GM04504 (cell line): Measurements from ENCODE around the gene CFAP54.
"Not testable (repeated sequence)": the region's sequence is repeated elsewhere in the genome, so short reads cannot be mapped to it uniquely, and the experiment has no call there.

Source experiments
- DNase-seq: peaks from one replicate; pipeline ENCODE4 v3.0.0-alpha.2; 2012; ENCODE audit warnings: low read depth

CFAP54 gene

DNA sequence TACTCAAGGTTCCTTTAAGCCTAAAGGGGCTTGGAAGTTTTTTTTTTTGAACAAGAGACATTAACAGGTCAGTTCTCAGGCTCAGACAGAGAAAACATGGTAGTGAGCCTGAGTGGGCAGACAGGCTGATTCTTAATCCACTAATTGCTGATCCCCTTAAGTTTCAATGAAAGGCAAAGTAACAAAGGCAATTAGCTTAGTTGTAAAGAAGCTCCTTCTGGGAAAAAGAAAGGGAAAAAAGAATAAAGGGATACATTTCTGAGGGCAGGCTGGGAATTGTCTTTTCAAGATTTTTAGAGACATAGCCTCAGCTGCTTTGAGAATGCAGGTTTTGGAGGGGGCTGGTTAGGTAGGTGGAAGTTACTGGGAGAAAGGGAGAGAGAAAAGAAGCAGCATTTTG is 133.8 kb downstream of the CFAP54 start:
- no peak for DNase-seq

DNA sequence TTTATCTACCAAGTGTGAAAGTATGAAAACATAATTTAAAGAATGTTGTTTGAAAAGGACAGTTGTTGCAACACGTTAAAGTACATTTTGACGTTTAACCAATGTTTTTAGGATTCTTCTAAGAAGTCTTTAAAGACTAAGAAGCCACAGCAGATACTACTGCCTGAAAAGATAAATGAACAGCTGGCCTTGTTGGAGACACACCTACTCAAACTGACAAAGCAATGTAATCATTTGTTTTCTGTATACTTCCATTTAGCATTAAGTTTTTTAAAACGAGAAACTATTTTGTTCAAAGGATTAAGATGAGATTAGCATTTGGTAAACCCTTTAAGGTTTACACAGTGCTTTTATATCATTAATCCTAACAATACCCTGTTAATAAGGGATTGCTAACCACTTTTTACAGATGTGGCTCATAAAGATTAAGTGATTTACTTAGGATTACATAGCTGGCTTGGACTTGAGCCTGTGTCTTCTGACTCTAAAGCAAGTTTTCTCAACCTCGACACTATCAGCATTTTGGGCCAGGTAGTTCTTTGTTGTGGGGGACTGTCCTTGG is 134.4 kb downstream of the CFAP54 start:
- no peak for DNase-seq

DNA sequence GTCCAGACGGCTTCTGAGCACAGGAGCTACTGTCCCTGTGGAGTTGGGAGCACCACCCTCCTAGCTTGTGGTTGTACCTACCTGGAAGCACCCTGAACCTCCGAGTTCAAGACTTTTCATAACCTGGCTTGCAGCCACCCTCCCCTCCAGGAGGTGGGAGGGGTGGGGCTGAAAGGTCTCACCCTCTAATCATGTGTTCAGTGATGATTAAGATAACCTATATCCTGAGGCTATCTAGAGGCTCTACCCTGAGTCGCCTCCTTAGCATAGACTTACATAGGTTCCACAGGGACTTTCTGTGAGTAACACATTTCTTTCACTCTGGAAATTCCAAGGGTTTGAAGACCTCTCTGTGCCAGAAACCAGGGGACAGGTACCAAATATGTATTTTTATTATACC is 146.5 kb downstream of the CFAP54 start:
- DNase-seq, result no peak

DNA sequence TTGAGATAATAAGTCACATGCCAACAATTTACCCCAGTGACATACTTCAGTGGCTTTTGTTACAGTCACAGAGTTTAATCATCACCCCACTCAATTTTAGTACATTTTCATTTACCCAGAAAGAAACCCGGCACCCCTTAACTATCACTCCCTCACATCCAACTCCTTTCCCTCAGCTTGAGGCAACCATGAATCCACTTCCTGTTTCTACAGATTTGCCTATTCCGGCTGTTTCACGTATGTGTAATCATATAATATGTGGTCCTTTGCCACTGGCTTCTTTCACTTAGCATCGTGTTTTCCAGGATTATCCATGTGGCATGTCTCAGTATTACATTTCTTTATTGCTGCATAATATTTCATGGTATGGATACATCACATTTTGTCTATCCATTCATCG is 147.5 kb downstream of the CFAP54 start:
- DNase-seq, result no peak

DNA sequence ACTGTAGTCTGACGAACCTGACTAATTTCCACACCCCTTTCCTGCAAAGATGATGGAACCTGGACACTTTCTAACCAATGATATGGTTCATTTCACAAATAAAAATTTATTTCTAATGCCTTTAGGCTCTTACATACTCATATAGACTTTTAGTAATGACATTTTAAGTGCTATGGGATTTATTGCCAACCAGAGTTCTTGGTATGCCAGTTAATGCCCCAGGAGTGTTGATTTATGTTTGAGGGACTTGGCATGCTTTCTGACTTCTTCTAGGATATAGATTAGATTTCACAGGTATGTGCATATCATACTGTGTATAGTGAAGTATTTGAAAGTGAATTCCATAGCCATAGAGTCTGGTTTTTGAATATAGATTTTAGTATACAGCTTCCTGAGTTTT is 159.5 kb downstream of the CFAP54 start:
- DNase-seq, result no peak

DNA sequence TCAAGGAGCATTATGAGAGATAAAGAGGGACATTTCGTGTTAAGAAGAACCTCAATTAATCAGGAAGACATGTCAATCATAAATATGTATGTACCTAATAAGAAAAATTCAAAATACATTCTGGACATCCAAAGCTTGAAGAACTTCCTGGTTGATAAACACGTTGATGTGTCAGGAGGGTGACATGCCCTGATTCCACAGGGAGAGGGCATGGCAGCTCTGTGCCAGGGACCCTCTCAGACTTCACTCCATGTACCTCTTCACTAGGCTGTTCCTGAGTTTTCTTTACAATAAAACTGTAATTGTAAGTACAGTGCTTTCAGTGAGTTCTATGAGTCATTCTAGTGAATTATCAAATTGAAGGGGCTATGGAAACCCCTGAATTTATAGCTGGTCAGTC is 163.5 kb downstream of the CFAP54 start:
- DNase-seq, result no peak

DNA sequence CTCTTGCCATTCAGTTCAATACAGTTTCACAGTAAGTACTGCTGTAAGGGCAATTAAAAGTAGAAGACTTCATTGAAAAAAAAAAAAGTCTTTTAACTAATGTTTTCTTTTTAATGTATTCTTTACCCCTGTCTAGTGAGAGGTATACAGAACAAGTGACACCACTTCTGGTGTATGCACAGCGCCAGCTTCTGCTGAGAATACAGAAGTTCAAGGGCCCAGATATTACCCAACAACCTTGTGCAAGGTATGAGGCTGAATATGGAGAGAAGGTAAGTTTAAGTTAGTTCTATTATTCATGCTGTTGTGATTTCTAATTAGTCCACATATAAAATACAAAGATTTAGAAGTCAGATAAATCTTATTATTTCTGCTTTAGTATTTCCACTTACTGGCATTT is 168.7 kb downstream of the CFAP54 start:
- DNase-seq, result no peak

DNA sequence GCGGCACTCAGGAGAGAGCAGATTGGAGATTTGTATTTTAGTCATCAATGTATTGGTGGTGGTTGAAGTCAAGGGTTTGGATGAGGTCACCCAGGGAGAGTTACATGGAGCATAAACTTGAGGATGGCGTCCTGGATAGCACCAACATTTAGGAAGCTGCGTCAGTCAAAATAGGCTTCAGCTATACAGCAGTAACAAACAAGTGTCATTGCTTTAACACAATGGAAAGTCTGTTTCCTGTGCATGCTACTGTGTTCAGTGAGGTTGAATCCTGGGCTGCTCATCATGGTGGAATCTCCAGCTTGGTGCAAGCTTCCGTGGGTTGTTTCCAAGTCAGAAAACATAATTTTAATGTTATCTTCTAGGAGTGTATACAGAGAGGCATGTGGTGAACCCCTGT is 180.4 kb downstream of the CFAP54 start:
- no peak for DNase-seq

DNA sequence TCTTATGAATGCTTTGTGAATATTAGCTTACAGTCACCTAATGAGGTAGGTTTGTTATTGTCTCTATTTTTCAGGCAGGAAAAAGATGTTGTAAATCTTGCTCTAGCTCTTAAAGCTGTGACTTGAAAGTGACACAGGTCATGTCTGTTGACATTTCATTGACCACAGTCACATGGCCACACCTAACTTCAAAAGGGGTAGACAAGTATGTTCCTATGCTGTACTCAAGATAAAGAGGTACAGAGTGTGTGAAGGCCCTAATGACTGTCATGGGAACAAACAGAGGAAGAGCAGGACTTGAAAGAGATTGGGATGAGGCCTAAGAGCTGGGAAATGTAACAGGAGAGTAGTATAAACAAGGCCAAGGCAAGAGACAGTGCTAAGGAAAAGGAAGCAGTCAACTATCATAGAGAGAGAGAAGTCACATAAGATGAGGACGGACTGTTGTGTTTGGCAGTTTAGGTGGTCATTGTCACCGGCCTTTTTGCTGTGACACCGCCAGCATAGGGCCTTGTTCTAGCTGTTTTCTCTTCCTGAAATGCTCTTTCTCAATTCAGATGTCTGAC is 181.0 kb downstream of the CFAP54 start:
- no peak for DNase-seq

DNA sequence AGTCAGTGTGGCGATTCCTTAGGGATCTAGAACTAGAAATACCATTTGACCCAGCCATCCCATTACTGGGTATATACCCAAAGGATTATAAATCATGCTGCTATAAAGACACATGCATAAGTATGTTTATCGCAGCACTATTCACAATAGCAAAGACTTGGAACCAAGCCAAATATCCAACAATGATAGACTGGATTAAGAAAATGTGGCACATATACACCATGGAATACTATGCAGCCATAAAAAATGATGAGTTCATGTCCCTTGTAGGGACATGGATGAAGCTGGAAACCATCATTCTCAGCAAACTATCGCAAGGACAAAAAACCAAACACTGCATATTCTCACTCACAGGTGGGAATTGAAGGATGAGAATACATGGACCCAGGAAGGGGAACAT is 186.1 kb downstream of the CFAP54 start:
- not testable (repeated sequence) for DNase-seq

DNA sequence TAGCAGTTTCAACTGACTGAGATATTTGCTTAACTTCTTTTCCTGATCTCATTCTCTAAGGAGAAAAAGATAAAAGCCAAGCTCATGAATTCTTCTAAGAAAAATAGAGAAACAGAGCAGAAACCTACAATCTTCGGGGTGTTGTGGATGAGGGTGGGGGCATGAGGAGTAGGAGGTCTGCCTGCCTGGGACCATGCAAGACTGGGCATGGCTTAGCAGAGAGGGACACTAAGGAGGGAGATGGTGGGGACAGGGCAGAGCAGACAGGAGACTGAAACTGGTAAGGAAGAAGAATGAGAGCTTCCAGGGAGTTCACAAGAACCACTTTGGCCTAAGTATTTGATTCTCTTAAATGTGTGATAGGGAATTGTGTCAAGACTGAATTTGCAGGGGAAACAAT is 188.0 kb downstream of the CFAP54 start:
- DNase-seq, result no peak

DNA sequence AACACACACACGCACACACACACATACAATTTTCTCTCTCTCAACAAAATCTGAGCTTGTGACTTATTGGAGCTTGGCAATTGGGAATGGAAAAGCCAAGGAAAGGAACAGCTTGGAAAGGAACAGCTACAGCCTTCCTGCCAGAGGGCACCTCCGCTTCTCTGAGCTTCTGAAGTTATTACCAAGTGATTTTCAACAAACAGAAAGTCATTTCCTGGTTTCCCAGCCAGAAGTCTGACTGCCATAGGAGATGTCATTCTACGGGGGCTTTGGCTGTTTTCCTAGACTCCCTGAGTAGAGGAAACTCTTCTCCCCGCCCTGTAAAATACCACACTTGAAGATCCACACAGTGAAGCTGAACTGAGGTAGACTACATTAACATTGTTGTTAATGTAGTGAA is 198.3 kb downstream of the CFAP54 start:
- DNase-seq, result no peak

DNA sequence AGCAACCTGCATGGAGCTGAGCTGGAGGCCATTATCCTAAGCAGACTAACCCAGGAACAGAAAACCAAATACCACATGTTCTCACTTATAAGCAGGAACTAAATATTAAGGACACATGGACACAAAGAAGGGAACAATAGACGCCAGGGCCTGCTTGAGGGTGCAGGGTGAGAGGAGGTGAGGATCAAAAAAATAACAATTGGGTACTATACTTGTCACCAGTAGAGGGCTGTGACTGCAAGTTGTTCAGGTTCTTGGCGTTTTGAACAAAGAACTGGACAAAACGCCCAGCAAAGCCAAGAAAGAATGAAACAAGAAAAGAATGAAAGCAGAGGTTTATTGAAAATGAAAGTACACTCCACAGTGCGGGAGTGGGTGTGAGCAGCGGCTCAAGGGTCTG is 209.1 kb downstream of the CFAP54 start:
- DNase-seq, result no peak

DNA sequence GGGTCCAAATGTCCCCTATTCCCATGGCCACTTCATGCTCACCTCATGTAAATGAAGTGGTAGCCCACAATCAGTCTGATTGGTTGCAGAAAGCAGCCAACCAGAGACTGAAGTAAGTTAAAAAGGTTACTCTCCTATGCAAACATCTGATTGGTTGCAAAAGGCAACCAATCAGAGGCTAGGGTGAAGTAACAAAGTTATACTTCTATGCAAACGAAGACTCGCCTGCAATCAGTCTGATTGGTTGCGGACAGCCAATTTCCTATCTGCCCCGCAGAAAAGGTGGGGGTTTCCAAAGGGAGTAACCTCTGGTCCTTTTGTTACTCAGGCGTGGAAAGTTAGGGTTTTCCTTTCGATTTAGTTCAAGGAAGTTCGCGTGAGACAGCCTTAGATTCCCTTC is 209.6 kb downstream of the CFAP54 start:
- DNase-seq, result no peak

DNA sequence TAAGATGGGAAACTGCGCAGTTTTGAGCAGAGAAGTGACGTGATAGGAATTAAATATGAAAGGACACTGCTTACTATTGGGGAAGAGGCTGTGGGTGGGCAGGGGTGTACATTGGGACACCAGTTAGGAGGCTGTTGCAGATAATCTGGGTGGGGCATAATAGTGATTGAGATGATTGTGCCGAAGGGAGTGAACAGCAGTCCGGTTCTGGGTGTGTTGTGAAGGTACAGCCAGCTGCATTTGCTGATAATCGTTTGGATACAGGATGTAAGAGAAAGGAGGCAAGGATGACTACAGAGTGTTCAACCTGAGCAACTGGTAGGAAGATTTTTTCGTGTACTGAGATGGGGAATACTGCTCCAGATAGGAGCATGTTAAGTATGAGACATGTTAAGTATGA is 212.5 kb downstream of the CFAP54 start:
- DNase-seq, result no peak

DNA sequence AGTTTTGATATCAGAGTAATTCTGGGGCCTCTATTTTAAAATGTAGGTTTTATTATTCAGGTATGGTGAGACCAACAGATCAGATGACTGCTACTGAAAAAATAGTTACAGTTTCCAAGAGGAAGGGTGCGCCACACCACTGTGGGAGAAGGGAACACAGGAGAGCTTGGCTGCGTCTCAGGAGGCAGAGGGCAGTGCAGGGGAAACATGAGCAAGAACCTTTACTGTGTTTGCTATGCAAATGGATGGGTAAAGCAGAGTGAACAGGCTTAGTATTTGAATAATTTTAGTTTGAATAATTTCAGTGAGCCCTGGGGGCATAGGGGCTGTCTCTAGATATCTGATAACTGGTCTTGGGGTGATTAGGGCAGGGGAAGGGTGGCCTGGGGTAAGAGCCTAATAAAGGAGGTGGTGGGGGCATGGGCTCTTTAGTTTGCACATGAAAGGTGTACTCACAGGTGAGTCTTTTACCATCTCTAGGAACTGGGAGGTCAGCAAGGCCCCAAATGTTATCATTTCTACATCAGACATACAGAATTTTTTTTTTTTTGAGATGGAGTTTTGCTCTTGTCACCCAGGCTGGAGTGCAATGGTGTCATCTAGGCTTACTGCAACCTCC is 220.9 kb downstream of the CFAP54 start:
- no peak for DNase-seq

DNA sequence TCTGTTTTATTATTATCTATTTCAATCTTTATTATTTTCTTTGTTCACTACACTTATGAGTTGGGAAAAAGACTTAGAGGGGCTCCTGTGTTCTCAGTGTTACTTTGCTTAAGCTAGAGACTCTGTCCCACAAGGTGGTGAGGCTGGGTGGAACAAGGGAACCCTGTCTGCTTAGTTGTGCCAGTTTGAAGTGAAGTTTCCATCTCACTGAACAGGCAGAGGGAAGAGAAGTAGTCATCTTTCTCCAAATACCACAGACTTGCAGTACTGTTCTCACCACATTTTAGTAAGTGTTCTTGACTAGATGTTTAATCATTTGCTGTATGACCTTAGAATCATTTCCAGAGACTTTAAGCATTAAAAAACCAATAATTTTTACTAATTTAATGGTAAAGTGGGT is 222.0 kb downstream of the CFAP54 start:
- DNase-seq, result no peak

DNA sequence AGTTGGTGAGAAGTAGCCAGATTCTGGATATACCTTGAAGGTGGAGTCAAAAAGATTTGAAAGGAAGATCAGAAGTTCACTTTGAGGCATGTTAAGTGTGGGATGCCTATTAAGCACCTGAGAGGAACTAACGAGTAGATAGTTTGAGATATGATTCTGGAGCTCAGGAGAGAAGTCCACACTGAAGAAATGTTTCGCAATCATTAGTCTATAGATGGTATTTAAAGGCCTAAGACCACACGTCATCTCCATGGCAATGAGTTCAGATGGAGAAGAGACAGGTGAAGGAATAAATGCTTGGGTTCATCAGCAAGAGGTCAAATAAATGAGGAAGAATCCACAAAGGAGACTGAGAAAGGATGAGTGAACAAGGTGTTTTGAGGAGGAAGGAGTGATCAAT is 224.8 kb downstream of the CFAP54 start:
- DNase-seq, result no peak

DNA sequence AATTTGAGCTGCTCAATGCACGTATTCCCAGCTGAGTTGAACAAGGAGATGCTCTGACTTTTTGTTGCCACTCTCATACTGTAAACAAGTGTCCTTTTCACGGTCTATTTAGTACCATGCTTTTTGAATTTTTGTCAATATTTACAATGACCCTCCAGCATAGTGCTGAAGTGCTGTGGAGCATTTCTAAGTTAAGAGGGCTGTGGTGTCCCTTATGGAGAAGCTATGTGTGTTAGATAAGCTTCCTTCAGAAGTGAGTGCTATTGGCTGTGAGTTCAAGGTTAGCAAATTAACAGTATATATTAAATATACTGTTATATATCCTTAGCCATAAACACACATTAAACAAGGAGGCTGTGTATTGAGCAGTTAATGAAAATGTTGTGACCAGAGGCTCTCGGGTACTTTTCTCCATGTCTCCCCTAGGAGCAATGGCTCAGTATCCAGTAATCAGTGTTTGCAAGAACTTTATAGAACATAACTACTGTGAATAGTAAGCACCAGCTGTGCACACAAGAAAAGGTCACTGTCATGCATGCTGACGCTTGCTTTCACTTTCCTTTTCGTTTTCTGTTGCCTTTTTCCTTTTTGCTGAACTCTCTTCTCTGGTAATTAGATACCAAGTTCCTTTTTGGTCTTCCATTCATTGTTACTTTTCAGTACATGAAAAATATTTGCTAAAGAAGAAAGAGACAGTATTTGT is 230.4 kb downstream of the CFAP54 start:
- DNase-seq, result no peak

DNA sequence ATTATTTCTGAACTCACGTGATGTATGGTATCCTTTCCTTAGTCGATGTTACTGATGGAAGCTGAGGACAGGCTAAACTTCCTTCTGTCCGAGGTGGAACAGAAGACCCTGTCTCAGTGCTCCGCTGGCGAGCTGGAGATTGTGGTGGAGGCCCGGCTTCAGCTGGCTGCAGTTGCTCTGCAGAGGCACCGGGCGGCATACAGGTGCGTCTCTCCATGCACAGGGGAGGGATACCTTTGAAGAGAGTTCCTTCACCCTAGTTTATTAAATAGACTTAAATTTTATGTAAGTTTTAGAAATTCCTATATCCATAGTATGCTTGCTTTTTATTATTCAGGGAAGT is 231.0 kb downstream of the CFAP54 start:
- no peak for DNase-seq

DNA sequence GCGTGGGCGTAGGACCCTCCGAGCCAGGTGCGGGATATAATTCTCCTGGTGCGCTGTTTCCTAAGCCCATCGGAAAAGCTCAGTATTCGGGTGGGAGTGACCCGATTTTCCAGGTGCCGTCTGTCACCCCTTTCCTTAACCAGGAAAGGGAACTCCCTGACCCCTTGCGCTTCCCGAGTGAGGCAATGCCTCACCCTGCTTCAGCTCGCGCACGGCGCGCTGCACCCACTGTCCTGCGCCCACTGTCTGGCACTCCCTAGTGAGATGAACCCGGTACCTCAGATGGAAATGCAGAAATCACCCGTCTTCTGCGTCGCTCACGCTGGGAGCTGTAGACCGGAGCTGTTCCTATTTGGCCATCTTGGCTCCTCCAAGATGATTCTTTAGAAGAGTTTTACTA is 240.1 kb downstream of the CFAP54 start:
- DNase-seq, result not testable (repeated sequence)

DNA sequence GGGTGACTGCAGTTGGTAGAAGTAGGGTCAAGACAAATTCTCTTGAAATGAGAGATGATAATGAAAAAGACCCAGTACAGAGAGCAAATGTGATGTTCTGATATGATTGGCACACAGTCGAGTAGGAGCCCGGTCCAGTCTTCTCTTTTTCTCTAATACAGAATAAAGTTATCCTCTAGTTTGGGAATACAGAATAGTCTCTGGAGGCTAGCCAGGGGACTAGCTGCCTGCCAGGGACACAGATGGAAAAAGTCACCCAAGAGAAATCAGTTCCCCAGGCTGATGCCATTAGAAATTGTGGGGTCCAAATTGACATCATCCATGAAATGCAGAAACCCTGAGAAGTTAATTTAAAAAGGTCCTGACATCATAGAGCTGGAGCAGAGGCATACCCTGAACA is 240.5 kb downstream of the CFAP54 start:
- no peak for DNase-seq

DNA sequence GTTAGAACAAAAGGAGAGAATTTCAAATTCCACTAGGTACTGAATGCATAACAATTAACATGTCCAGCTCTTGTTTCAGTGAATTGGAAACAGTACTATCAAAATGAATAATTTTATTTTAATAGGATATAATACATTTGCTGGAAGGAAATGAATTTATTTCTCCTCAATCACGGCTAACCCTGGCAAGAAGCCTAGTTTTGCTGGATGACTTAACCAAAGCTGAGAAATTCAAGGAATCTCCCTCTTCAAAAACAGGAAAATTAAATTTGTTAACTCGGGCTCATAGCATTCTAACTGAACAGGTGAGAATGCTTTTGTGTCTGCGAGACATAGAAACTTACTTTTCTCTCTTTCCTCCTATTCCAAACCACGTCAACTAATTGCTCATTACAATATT is 254.2 kb downstream of the CFAP54 start:
- DNase-seq, result no peak

DNA sequence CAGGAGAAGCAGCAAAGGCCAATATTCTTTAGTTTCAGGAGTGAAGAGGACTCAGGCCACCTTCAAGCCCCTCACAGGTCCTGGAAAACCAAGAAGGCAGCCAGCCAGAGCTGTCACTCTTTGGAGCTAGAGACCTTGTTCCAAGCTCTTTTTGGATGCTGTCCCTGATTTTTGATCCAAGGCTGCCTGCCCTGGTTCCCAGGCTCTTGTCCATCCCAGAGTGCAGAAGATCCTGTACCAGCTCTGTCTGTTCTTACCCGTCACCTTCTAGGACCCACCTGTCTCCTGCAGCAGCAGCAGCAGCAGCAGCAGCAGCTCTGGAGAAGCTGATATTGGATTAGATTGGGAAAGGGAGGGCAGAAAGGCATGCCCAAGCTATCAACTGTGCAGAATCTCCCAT is 260.6 kb downstream of the CFAP54 start:
- no peak for DNase-seq
